ENCODE measurements around the gene FOXP3. TPM values are rescaled to one million over a fixed set of nuclear protein-coding genes. Genes with fewer than 3 reads are reported as not detected.
A peak's percentile ranks its signal among the peaks of the same experiment; 100 is the strongest.

The FOXP3 gene
- total RNA-seq, 1 donor from 2014 or later: not detected

- Histone ChIP-seq H3K4me2 (peak overlapping the region; percentile 76), H4K20me1 (ENCODE audit: low read depth) (no peaks in the 10 kb centered on the region), H3K4me1 (no peaks in the 10 kb centered on the region), H3F3A (ENCODE audit: low read depth) (no peaks in the 10 kb centered on the region), H3K79me2 (ENCODE audit: low read depth) (no peaks in the 10 kb centered on the region), H2AFZ (replicated peaks) (peak overlapping the region; percentile 63), H3K27me3 (no peaks in the 10 kb centered on the region), H3K36me3 (no peaks in the 10 kb centered on the region), H3K27ac (no peak overlapping the region), H3K4me3 (peak overlapping the region; percentile 43), H3K9ac (no peak overlapping the region), H3K9me3 (ENCODE audit: low read depth) (no peaks in the 10 kb centered on the region)
- H3K4me3 Mint-ChIP-seq: peak overlapping the region; percentile 38
- H3K9me3 Mint-ChIP-seq: peaks cover 19% of the 10 kb centered on the region
- H3K27ac Mint-ChIP-seq: no peak overlapping the region
- no peaks in the 10 kb centered on the region for H3K36me3 Mint-ChIP-seq
- peaks cover 4% of the 10 kb centered on the region for H3K4me1 Mint-ChIP-seq
- peaks cover 8% of the 10 kb centered on the region for H3K27me3 Mint-ChIP-seq (ENCODE audit: insufficient read depth, low read depth)
- peak; percentile 72 for DNase-seq (ENCODE audit: low spot score)
- peak; percentile 33 for TF ChIP-seq CTCF (IDR thresholded peaks at IDR 0.05)
- no peak for TF ChIP-seq EZH2 (IDR thresholded peaks at IDR 0.05)
Observed at GRCh38 chrX:49230500-49231232, 33.8 kb downstream of the FOXP3 start.

GRCh38 chrX:49228185-49228584 lies 36.3 kb downstream of the FOXP3 start:
- Histone ChIP-seq H2AFZ (replicated peaks) (no peak overlapping the region), H3K4me3 (no peak overlapping the region), H3K4me2 (no peak overlapping the region), H3K4me1 (no peaks in the 10 kb centered on the region), H3K9me3 (ENCODE audit: low read depth) (no peaks in the 10 kb centered on the region), H3K27me3 (no peaks in the 10 kb centered on the region), H4K20me1 (ENCODE audit: low read depth) (no peaks in the 10 kb centered on the region), H3K79me2 (ENCODE audit: low read depth) (no peaks in the 10 kb centered on the region), H3F3A (ENCODE audit: low read depth) (no peaks in the 10 kb centered on the region), H3K9ac (no peak overlapping the region), H3K27ac (no peak overlapping the region), H3K36me3 (no peaks in the 10 kb centered on the region)
- peaks cover 26% of the 10 kb centered on the region for H3K9me3 Mint-ChIP-seq
- H3K27ac Mint-ChIP-seq: no peak overlapping the region
- DNase-seq (ENCODE audit: low spot score): no peak
- H3K4me1 Mint-ChIP-seq: peaks cover 2% of the 10 kb centered on the region
- no peak overlapping the region for H3K4me3 Mint-ChIP-seq
- TF ChIP-seq EZH2 (IDR thresholded peaks at IDR 0.05) (no peak), CTCF (IDR thresholded peaks at IDR 0.05) (no peak), EZH2phosphoT487 (IDR thresholded peaks at IDR 0.05) (no peak)
- peaks cover 14% of the 10 kb centered on the region for H3K27me3 Mint-ChIP-seq (ENCODE audit: insufficient read depth, low read depth)
- no peaks in the 10 kb centered on the region for H3K36me3 Mint-ChIP-seq

GRCh38 chrX:49227726-49228125 lies 36.8 kb downstream of the FOXP3 start:
- no peak for DNase-seq (ENCODE audit: low spot score)
- Histone ChIP-seq H3K9ac (no peak overlapping the region), H3K36me3 (no peaks in the 10 kb centered on the region), H3K9me3 (ENCODE audit: low read depth) (no peaks in the 10 kb centered on the region), H3K4me2 (no peak overlapping the region), H3K79me2 (ENCODE audit: low read depth) (no peaks in the 10 kb centered on the region), H3K4me1 (no peaks in the 10 kb centered on the region), H3K4me3 (no peak overlapping the region), H3F3A (ENCODE audit: low read depth) (no peaks in the 10 kb centered on the region), H3K27me3 (no peaks in the 10 kb centered on the region), H4K20me1 (ENCODE audit: low read depth) (no peaks in the 10 kb centered on the region), H2AFZ (replicated peaks) (no peak overlapping the region), H3K27ac (no peak overlapping the region)
- H3K9me3 Mint-ChIP-seq: peaks cover 25% of the 10 kb centered on the region
- no peak overlapping the region for H3K27ac Mint-ChIP-seq
- peaks cover under 1% of the 10 kb centered on the region for H3K4me1 Mint-ChIP-seq
- no peak for TF ChIP-seq CTCF (IDR thresholded peaks at IDR 0.05)
- no peak for TF ChIP-seq EZH2 (IDR thresholded peaks at IDR 0.05)
- TF ChIP-seq EZH2phosphoT487 (IDR thresholded peaks at IDR 0.05): no peak
- H3K36me3 Mint-ChIP-seq: no peaks in the 10 kb centered on the region
- H3K27me3 Mint-ChIP-seq (ENCODE audit: insufficient read depth, low read depth): peaks cover 14% of the 10 kb centered on the region
- H3K4me3 Mint-ChIP-seq: no peak overlapping the region

Data from neural progenitor cell (in vitro differentiated cells).